Inflammatory macrophage (primary cell): ENCODE data around the gene UBASH3B.
"Not testable (repeated sequence)": the region's sequence is repeated elsewhere in the genome, so short reads cannot be mapped to it uniquely, and the experiment has no call there.

ENCODE experiments used
- DNase-seq, 2 donors: peaks; one replicate each; pipeline ENCODE4 v3.0.0-alpha.2; 2020 to 2022

Gene UBASH3B

DNA sequence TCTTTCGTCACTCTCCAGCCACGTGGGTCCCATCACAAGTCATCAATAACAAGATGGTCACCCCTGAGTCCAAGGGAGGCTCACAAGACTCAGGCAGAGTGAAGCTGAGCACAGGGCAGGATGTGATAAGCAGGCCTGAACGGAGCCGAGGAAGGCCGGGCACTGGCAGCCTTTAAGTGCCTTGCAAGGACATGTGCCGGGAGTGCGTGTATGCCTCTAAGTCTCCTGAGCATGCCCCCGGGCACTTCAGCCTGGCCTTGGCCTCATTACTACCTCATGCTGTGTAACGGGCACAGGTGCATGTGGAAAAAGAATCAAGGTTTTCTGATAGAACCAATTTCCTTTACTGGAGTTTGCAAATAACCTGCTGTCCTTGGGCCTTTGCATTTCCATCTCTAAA, 55.8 kb downstream of the UBASH3B start:
- no peak for DNase-seq

DNA sequence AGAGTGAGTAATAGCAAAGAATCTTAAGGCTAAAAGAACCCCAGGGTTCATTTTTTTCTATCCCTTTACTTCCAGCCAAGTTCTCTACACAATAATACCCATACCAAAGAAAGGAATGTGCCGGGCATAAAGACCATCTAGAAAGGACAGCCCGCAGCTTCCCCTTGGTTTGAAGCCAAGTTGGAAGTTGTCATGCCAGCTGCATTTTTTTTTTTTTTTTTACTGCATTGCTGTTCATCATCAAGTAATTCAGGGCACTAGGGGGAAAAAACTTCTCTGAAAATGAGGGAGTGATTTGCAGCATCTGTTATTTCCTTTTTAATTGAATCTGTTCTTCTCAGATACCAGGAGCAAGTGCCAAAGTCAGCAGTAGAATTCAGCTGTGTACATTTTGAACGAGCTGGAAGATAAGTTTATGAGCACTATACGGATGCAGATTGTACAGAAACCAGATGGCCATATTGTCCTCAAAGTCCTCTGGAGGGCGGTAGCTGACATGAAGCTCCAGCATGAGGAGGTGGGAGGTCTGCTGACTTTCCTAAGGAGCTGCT, 56.4 kb downstream of the UBASH3B start:
- DNase-seq, result peak in 1 of 2 donors; percentile 36

- no peak for DNase-seq
Measured at GRCh38 chr11:122714004-122714403, 58.5 kb downstream of the UBASH3B start.

DNA sequence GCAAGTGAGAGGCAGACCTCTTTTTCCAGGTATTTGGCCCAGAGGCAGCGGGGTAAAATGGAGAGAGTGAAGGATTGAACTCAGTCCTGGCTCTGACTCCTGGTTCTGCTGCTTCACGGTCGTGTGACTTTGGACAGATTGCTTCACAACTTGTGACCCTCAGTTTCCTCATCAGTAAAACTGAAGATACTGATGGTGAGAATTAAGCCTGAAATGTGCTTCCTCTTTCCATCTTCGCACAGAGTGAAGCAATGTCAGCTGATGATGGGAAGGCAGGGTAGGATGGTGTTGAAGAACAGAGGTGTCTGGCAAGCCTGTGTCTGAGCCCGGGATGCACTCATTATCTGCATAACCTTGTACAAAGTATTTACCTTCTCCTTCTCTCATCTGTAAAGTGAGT, 59.0 kb downstream of the UBASH3B start:
- DNase-seq, result peak; percentile 91 to 95

DNA sequence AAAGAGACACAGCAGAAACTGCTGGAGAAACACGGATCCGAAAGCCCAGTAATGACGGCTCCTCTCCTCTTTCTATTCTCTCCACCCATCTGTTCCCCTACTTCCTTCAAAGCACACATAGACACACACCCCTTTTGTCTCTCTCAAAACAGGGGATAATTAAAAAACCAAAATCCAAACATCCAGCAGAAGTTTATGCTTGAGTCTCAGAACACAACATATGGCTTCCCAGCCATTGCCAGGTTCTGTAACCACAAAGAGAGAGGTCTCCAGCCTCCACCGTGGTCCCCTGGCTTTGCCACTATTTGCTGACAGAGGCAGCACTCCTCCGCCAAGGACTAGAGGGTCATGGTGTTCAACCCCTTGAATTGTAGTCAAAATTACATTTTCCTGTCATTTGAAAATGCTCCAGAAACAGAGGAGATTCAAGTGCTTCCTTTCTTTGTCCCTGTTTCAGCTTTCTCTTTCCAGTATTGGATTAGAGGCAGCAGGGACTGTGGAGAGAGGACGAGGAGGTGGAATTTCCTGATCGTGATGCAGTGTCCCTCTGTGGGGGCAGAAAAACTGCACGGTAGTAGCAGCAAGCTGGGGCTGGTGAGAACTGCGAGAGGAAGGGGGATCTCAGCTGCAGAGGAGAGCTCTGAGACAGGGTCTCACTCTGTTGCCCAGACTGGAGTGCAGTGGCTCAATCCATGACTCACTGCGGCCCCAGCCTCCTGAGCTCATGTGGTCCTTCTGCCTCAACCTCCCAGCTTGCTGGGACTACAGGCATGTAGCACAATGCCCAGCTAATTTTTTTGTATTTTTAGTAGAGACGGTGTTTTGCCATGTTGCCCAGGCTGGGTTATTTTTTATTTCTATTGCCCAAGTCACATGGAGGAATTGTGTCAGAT, 60.3 kb downstream of the UBASH3B start:
- DNase-seq, result no peak

GRCh38 chr11:122717264-122717867, 61.8 kb downstream of the UBASH3B start:
- peak; percentile 61 to 64 for DNase-seq

DNA sequence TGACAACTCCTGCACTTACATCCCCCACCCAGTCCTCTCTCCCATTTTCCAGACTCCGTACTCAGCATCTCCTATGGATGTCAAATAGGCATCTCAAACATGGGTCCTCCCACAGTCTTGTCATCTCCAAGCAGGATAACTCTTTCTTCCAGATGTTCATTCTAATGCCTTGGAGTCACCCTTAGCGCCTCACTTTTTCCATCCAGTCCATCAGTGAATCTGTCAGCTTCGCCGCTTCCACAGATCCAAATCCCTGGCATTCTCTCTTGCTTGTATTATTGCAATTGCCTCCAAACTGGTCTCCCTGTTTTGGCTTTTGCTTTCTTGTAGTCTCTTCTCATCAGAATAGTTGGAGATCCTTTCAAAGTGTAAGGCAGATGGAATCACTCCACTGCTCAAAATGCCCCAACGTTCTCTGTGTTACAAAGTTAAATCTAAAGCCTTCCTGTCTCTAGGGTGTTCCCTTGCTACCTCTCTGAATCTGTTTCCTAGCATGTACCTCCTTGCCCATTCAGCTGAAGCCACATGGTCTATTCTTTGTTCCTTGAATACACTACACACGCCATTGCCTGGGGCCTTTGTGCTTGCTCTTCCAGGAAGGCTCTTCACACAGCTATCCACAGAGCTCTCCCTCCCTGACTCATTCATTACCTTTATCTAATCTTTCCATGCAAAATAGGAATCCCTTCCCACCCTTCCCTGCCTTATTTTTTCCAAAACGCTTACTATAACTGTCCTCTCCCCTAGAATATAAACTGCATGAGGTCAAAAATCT, 64.8 kb downstream of the UBASH3B start:
- no peak for DNase-seq

- no peak for DNase-seq
Measured at GRCh38 chr11:122721201-122721963, 65.9 kb downstream of the UBASH3B start.

- no peak for DNase-seq
Measured at GRCh38 chr11:122721964-122722266, 66.4 kb downstream of the UBASH3B start.

GRCh38 chr11:122723106-122723505, 67.6 kb downstream of the UBASH3B start:
- DNase-seq, result no peak

DNA sequence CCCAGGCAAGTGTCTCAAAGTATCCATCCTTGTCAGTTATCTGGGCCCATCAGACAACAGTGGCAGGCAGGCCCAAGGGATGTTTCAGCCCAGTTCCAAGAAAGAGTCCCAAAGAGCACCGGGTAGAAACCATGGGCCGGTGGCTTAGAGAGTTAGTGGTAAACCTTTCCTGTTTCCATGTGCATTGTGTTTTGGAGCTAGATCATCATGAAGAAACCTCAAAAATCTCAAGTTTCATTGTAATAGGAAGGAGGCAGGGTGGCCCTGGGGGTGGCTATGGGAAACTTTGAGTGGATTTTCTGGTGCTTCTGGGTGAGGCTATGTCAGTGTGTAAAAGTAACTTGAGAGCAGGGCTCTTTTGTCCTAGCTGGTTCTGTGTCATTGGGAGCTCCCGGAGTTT, 68.1 kb downstream of the UBASH3B start:
- DNase-seq, result no peak

DNA sequence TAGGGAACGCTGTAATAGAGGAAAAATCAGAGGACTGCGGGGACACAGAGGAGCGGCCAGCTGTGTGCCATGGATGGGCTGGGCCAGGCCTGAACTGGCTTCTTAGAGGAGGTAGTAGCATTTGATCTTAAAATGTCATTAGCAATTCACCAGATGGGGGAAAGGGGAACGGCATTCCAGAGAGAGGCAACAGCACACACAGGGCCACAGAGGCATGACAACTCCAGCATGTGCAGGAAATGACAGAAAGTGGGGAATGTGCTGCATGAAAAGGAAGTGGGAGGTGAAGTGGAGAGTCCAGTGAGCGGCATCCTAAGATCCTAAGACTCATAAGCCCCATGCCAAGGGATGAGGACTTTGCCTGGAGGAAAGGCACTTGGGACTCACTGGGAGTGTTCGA, 69.0 kb downstream of the UBASH3B start:
- no peak for DNase-seq

DNA sequence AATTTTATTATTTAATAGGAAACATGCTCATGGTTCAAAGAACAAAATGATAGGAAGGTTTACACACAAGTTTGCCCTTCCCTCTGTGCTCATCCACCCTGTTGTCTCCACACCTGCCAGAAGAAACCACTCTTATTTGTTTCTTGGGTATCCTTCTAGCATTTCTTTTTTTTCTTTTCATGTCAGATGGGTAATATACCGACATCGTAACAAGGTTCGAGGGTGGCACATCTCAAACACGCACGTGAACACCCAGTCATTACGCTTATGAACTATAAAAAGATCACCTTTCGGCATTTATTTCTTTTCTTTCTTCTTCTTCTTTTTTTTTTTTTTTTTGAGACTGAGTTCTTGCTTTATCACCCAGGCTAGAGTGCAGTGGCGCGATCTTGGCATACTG, 70.5 kb downstream of the UBASH3B start:
- DNase-seq, result no peak

GRCh38 chr11:122727101-122727929, 71.8 kb downstream of the UBASH3B start:
- no peak for DNase-seq

DNA sequence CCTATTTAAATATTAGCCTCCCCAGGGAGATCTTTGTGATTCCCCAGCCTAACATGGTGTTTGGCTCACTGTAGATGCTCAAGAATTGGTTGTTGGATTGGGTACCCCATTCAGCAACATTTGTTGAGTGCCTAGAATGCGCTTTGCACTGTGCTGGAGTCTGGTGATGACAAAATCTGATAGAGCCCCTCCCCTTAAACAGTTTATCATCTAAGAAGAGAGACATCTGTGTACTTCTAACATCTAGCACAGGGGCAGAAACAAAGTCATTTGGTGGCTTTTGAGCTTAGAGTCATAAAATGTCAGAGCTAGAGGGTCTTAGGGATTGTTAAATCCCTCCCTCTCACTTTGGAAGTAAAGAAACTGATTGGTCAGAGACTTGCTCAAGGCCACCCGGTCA, 73.0 kb downstream of the UBASH3B start:
- DNase-seq, result no peak

DNA sequence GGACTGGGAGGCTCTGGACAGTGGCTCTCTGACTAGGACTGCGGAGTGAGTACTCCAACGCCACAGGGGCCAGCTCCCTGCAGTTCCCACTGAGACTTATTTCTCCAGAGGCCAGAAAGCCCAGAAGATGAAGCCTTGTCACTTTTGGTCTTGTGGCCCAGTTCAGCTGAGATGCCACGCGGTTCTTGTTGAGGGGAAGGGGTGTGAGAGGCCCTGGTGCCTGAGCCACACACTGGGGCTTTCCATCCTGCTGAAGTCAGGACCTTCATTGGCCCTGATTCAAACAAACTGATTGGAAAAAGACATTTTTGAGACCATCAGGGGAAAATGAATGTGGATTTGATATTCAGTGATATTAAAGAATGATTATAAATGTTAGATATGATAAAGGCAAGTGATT, 73.6 kb downstream of the UBASH3B start:
- no peak for DNase-seq

DNA sequence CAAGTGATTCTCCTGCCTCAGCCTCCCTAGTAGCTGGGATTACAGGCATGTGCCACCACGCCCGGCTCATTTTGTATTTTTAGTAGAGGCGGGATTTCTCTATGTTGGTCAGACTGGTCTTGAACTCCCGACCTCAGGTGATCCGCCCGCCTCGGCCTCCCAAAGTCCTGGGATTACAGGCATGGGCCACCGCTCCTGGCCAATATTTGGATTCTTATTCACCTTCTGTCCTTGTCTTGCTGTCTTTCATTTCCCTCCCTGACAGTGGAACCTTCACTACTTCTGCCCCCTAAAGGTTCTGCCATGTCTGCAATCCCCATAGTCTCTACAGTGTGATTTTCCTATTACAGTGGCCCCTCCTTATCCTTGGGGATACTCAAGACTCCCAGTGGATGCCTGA, 75.2 kb downstream of the UBASH3B start:
- not testable (repeated sequence) for DNase-seq

DNA sequence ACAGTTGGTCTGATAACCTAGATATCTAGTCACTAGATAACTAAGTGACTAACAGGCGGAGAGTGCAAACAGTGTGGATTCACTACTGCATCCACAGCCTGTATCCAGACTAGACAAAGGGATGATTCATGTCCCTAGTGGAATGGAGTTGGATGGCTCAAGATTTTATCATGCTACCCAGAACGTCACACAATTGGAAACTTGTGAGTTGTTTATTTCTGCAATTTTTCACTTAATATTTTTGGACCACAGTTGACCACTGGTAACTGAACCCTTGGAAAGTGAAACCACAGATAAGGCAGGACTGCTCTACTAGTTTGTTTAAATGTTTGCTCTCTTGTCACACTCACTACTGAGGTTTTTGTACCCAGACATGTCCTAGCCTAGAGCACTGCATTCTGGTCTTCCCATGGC, 76.0 kb downstream of the UBASH3B start:
- DNase-seq, result no peak

DNA sequence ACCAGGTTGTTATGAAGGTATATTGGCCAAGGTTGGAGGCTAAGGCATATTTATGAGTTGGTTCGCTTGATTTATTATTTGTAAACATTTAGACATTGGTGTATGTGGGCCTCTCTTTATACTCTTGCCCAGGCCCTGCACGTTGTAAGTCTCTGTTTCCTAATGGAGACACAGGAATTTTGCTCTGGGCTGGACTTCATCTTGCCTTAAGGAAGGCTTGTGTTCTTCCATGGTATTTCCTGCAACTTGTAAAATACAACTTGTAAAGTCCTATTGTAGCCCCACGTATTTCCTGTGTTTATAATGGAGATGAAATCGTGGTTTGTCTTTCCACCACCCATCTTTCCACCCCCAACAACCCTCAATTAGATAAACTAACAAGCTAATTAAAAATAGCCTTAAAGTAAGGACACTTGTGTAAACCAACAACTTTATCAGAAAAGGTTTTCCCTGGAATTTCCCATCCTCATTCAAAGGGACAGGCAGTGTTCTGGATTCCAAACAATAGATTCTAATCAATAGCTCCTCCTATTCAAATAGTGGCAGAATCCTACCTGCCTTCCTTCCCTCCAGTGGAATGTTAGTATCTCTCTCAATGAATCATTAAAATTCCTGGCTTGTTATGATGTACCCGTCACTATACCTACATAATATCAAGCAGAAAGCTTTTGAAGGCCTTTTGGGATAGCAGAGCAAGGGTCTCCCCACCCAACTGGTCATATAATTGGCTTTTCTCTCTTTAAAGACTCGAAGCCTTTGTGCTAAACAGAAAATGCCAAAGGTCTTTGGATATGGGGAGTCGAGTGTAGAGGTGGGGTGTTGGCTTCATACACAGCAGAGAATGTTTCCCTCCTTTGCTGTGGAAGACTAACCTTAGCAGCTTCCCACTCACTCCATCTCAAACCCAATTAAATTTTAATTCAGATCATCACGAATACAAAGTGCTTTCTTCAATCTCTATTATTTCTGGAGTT, 77.1 kb downstream of the UBASH3B start:
- no peak for DNase-seq

DNA sequence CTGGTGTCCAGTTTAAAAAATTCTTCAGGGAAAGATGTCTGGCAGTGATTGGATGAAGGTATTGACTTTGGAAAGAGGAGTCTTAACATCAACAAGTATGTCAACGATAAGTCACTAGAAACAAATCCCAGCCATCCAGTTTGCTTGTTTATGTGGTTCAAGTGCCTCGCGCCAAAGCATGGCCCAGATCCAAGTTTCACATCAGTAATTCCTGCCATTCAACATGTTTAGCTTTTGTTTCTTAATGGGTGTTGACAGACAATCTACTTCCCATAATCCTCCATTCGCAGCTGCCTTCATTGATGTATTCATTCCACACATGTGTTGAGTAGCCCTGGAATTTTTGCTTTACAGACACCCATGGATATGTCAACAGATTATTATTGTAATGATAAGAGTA, 77.8 kb downstream of the UBASH3B start:
- DNase-seq, result peak; percentile 72 to 74
